H1 (cell line): Measurements from ENCODE around the gene SUCLG2. TPM values are rescaled to one million over a fixed set of nuclear protein-coding genes. Genes with fewer than 3 reads are reported as not detected.

Experiments used
- CTCF ChIA-PET: fragments of 300-600 bp; sonication (Branson Sonifier 250); formaldehyde crosslinking; loops from one replicate; lab custom pipeline; 2021; ENCODE audit not compliant: partially characterized antibody; lab: Charles Lee
- POLR2A ChIA-PET: fragments of 300-600 bp; sonication (Branson Sonifier 250); formaldehyde crosslinking; loops from one replicate; lab custom pipeline; 2021; ENCODE audit warnings: inconsistent platforms; ENCODE audit not compliant: partially characterized antibody; lab: Charles Lee
- DNase-seq, 2 experiments: peaks; one replicate each; pipeline versions ENCODE4 v3.0.0 to v3.0.0-alpha.2; 2010 to 2022; ENCODE audit warnings: low spot score in 2 of 2, low read depth in 1 of 2, mixed read lengths in 1 of 2
- FAIRE-seq: peaks from 2 replicates; lab custom pipeline; 2011; peaks lifted over from hg19 to GRCh38; lab: Jason Lieb, UNC
- H2AFZ ChIP-seq: 2 replicates; pipeline ENCODE4 v1.8.1; 2012; ENCODE audit warnings: low read length, inconsistent platforms
- H2AK5ac ChIP-seq: 2 replicates; pipeline ENCODE4 v1.6.1; 2013; ENCODE audit warnings: low read depth, low read length
- H2BK120ac ChIP-seq: replicated peaks from 2 replicates; pipeline ENCODE3; 2013; ENCODE audit warnings: low read depth, low read length, inconsistent platforms
- H2BK12ac ChIP-seq: 2 replicates; pipeline ENCODE4 v1.6.1; 2013; ENCODE audit warnings: low read depth, low read length
- H2BK15ac ChIP-seq: 2 replicates; pipeline ENCODE4 v1.6.1; 2013; ENCODE audit warnings: low read length
- H2BK20ac ChIP-seq: 2 replicates; pipeline ENCODE4 v1.6.1; 2013; ENCODE audit warnings: low read length
- H2BK5ac ChIP-seq: 2 replicates; pipeline ENCODE4 v1.6.1; 2013; ENCODE audit warnings: low read depth, low read length
- H3K14ac ChIP-seq: 2 replicates; pipeline ENCODE4 v1.6.1; 2013; ENCODE audit warnings: inconsistent platforms; ENCODE audit not compliant: insufficient read length
- H3K18ac ChIP-seq: 2 replicates; pipeline ENCODE4 v1.6.1; 2013; ENCODE audit warnings: low read length; ENCODE audit errors: extremely low read depth
- H3K23ac ChIP-seq: 2 replicates; pipeline ENCODE4 v1.6.1; 2013; ENCODE audit warnings: inconsistent platforms; ENCODE audit not compliant: insufficient read length
- H3K23me2 ChIP-seq: 2 replicates; pipeline ENCODE4 v1.6.1; 2013; ENCODE audit warnings: low read depth, low read length
- H3K27ac ChIP-seq: 2 replicates; pipeline ENCODE4 v1.6.1; 2011; ENCODE audit warnings: low read depth, low read length, inconsistent platforms
- H3K27me3 ChIP-seq, 4 experiments: replicated peaks in 1 of 4; 1 replicate in 1 of 4; 2 replicates in 3 of 4; pipeline versions ENCODE4 v1.6.1 to v1.8.1; 2011 to 2013; ENCODE audit warnings: low read length in 3 of 4, mild to moderate bottlenecking in 3 of 4, inconsistent platforms in 2 of 4, mixed read lengths in 2 of 4, moderate library complexity in 1 of 4; ENCODE audit not compliant: control insufficient read depth in 3 of 4, insufficient read depth in 3 of 4; ENCODE audit errors: extremely low read depth in 1 of 4
- H3K36me3 ChIP-seq, 4 experiments: 2 replicates each; pipeline versions ENCODE4 v1.6.1 to v1.8.1; 2011 to 2013; ENCODE audit warnings: mild to moderate bottlenecking in 4 of 4, low read length in 3 of 4, moderate library complexity in 2 of 4, control low read depth in 1 of 4, inconsistent platforms in 1 of 4; ENCODE audit not compliant: insufficient read depth in 4 of 4, control insufficient read depth in 2 of 4
- H3K4ac ChIP-seq: replicated peaks from 2 replicates; pipeline ENCODE3; 2013; ENCODE audit warnings: low read length, low read depth, mixed read lengths, inconsistent platforms; ENCODE audit not compliant: insufficient read length
- H3K4me1 ChIP-seq, 4 experiments: replicated peaks in 1 of 4; 1 replicate in 1 of 4; 2 replicates in 3 of 4; pipeline versions ENCODE4 v1.6.1 to v1.8.1; 2011 to 2013; ENCODE audit warnings: low read length in 3 of 4, inconsistent platforms in 2 of 4, mixed read lengths in 1 of 4; ENCODE audit not compliant: insufficient read depth in 4 of 4, control insufficient read depth in 3 of 4
- H3K4me2 ChIP-seq, 2 experiments: 2 replicates each; pipeline versions ENCODE4 v1.6.1 to v1.8.1; 2011 to 2013; ENCODE audit warnings: low read depth in 2 of 2, low read length in 2 of 2, control low read depth in 1 of 2, inconsistent platforms in 1 of 2, mild to moderate bottlenecking in 1 of 2; ENCODE audit not compliant: insufficient read depth in 1 of 2
- H3K4me3 ChIP-seq, 4 experiments: fragments of 200-600, 300-600 bp in 1 of 4; sonication (generic), shearing (Covaris generic), sonication (Bioruptor Twin) in 1 of 4; 2 replicates each; pipeline versions ENCODE4 v1.5.1 to v1.8.1; 2011 to 2016; ENCODE audit warnings: low read length in 4 of 4, low read depth in 3 of 4, control low read depth in 2 of 4, inconsistent platforms in 2 of 4, mild to moderate bottlenecking in 2 of 4, mixed read lengths in 1 of 4, moderate library complexity in 1 of 4; ENCODE audit not compliant: insufficient read depth in 2 of 4; ENCODE audit errors: extremely low read depth in 1 of 4
- H3K56ac ChIP-seq: replicated peaks from 2 replicates; pipeline ENCODE3; 2013; ENCODE audit warnings: low read depth, mild to moderate bottlenecking, mixed read lengths, low read length, inconsistent platforms; ENCODE audit not compliant: insufficient read length
- H3K79me1 ChIP-seq: 2 replicates; pipeline ENCODE4 v1.6.1; 2013; ENCODE audit warnings: low read depth, low read length, control low read depth
- H3K79me2 ChIP-seq, 2 experiments: 2 replicates each; pipeline versions ENCODE4 v1.6.1 to v1.8.1; 2012 to 2013; ENCODE audit warnings: low read length in 2 of 2, mild to moderate bottlenecking in 2 of 2, inconsistent platforms in 1 of 2; ENCODE audit not compliant: insufficient read depth in 2 of 2, control insufficient read depth in 1 of 2
- H3K9ac ChIP-seq, 4 experiments: replicated peaks in 1 of 4; 1 replicate in 1 of 4; 2 replicates in 3 of 4; pipeline versions ENCODE4 v1.6.1 to v1.8.1; 2011 to 2013; ENCODE audit warnings: low read depth in 3 of 4, low read length in 3 of 4, control low read depth in 2 of 4, mild to moderate bottlenecking in 2 of 4, moderate library complexity in 2 of 4, inconsistent platforms in 1 of 4; ENCODE audit errors: extremely low read depth in 1 of 4
- H3K9me3 ChIP-seq, 2 experiments: 2 replicates each; pipeline versions ENCODE4 v1.6.1 to v1.8.1; 2012 to 2013; ENCODE audit warnings: mild to moderate bottlenecking in 2 of 2, moderate library complexity in 2 of 2, control low read depth in 1 of 2, inconsistent platforms in 1 of 2, low read depth in 1 of 2, low read length in 1 of 2, mixed read lengths in 1 of 2; ENCODE audit not compliant: insufficient read depth in 2 of 2
- H4K20me1 ChIP-seq, 2 experiments: replicated peaks in 1 of 2; 2 replicates each; pipeline versions ENCODE3 to v1.8.1; 2011 to 2013; ENCODE audit warnings: inconsistent platforms in 2 of 2, low read length in 2 of 2, mild to moderate bottlenecking in 1 of 2; ENCODE audit not compliant: insufficient read depth in 2 of 2, control insufficient read depth in 1 of 2
- H4K5ac ChIP-seq: 2 replicates; pipeline ENCODE4 v1.6.1; 2013; ENCODE audit warnings: low read length, low read depth, mixed read lengths, inconsistent platforms; ENCODE audit not compliant: insufficient read length
- H4K8ac ChIP-seq: 2 replicates; pipeline ENCODE4 v1.8.0; 2013; ENCODE audit warnings: mild to moderate bottlenecking, moderate library complexity, low read length, inconsistent platforms; ENCODE audit not compliant: insufficient read depth; ENCODE audit errors: extremely low read depth
- H4K91ac ChIP-seq: replicated peaks from 2 replicates; pipeline ENCODE3; 2013; ENCODE audit warnings: low read length, mixed read lengths, inconsistent platforms; ENCODE audit not compliant: insufficient read length
- BRCA1 ChIP-seq: IDR thresholded peaks from 2 replicates; pipeline ENCODE4 v1.6.1; 2012; ENCODE audit warnings: low read depth, low read length, improper control_type of control experiment
- KDM1A ChIP-seq: fragments of 200-600, 300-600 bp; sonication (generic); IDR thresholded peaks from 2 replicates; pipeline ENCODE4 v1.7.1; 2016; ENCODE audit warnings: mild to moderate bottlenecking, low read length, borderline replicate concordance
- RFX5 ChIP-seq: IDR thresholded peaks from 2 replicates; pipeline ENCODE4 v1.6.1; 2011; ENCODE audit warnings: low read depth, low read length, improper control_type of control experiment, borderline replicate concordance
- SIRT6 ChIP-seq: IDR thresholded peaks from one replicate; pipeline ENCODE4 v1.7.1; 2012; ENCODE audit warnings: low read length, inconsistent platforms
- SP4 ChIP-seq: IDR thresholded peaks from 2 replicates; pipeline ENCODE4 v1.6.1; 2012; ENCODE audit warnings: low read length, inconsistent platforms
- WGBS, 2 experiments: shearing (Covaris generic) in 1 of 2; methylation state at CpG; one replicate each; pipeline versions ENCODE4 v1.1.6 to v1.1.7; 2013 to 2015; ENCODE audit warnings: low lambda C conversion rate in 2 of 2, mixed read lengths in 2 of 2, inconsistent platforms in 1 of 2, low coverage in 1 of 2, missing lambda C conversion rate in 1 of 2; ENCODE audit not compliant: insufficient replicate concordance in 2 of 2, insufficient coverage in 1 of 2, insufficient read length in 1 of 2; ENCODE audit errors: extremely low coverage in 1 of 2, missing lambda C conversion rate in 1 of 2; 5-methylcytosine and 5-hydroxymethylcytosine counted together
- polyA plus RNA-seq, 7 experiments: library from polyadenylated mRNA; depleted of rRNA in 3 of 7; stranded (reverse) in 5 of 7; unstranded in 2 of 7; fragments of >200 nt in 5 of 7; fragments of 200-250 nt in 2 of 7; gene quantifications; 1 replicate in 5 of 7; 2 replicates in 1 of 7; 4 replicates in 1 of 7; pipeline versions ENCODE4 v1.2.1 to v1.2.3, GENCODE V29; 2011 to 2013; ENCODE audit warnings: missing spikeins in 2 of 7, mixed read lengths in 2 of 7
- total RNA-seq: library from RNA; stranded (reverse); fragmentation: NEBNext Ultra II Directional; extraction: Animal tissue kit (Norgen Biotek cat#: 25700); gene quantifications from 2 replicates; pipeline ENCODE4 v1.2.1, GENCODE V29; 2021

Gene SUCLG2
- total and polyA plus RNA-seq, 2 of the 8 experiments (the other 6 are each of a cell fraction or from before 2014, with no cell fraction given): 12.9 to 46.2 TPM

- Histone ChIP-seq H3K56ac (no peak overlapping the region), H4K5ac (no peak overlapping the region), H3K14ac (no peak overlapping the region), H3K23me2 (no peaks in the 10 kb centered on the region), H3K27me3 (no peaks in the 10 kb centered on the region), H2AK5ac (no peak overlapping the region), H3K4me1 (peaks cover 0 to 10% (median 7%) of the 10 kb centered on the region in 4 experiments; a peak in 3 of 7 replicates), H2BK20ac (no peak overlapping the region), H4K20me1 (no peaks in the 10 kb centered on the region), H3K4ac (no peak overlapping the region), H3K9ac (no peak overlapping the region), H3K4me3 (no peak overlapping the region), H3K27ac (no peak overlapping the region), H2AFZ (no peak overlapping the region), H3K18ac (no peak overlapping the region), H3K79me1 (no peaks in the 10 kb centered on the region), H3K23ac (no peak overlapping the region), H4K91ac (no peak overlapping the region), H4K8ac (no peak overlapping the region), H2BK120ac (no peak overlapping the region), H2BK5ac (no peak overlapping the region), H3K36me3 (no peaks in the 10 kb centered on the region), H3K9me3 (no peaks in the 10 kb centered on the region; a peak in 1 of 4 replicates), H3K4me2 (no peak overlapping the region), H3K79me2 (no peaks in the 10 kb centered on the region), H2BK15ac (no peak overlapping the region), H2BK12ac (no peak overlapping the region)
- CTCF ChIA-PET: no interaction called here
- POLR2A ChIA-PET: no interaction called here
- WGBS, 2 experiments: 87% methylated on average over 5 of the region's 5 CpGs; no CpG with 5 or more reads in 1 of the 2 experiments
- FAIRE-seq (no peak), DNase-seq (no peak)
- TF ChIP-seq BRCA1 (no peak), SP4 (no peak), KDM1A (no peak), RFX5 (no peak), SIRT6 (no peak)
Observed at GRCh38 chr3:67699882-67700281, 45.5 kb upstream of the SUCLG2 start.
